A673 (cell line): ENCODE results near the gene HEPHL1.

Experiments used
- CTCF ChIP-seq: fragments of 300-800, 200-600 bp; sonication (generic); conservative IDR thresholded peaks from 2 replicates; pipeline ENCODE4 v1.5.1; 2017; ENCODE audit warnings: low read depth, mild to moderate bottlenecking, antibody characterized with exemption, low read length, moderate library complexity, mixed read lengths
- EZH2 ChIP-seq: fragments of 200-600 bp; sonication (generic); IDR thresholded peaks from 2 replicates; pipeline ENCODE4 v1.6.1; 2017; ENCODE audit warnings: borderline replicate concordance, low read depth, mild to moderate bottlenecking, mixed read lengths, antibody characterized with exemption, low read length; ENCODE audit not compliant: poor library complexity, severe bottlenecking

GRCh38 chr11:94046796-94047195 is 25.6 kb downstream of the HEPHL1 start:
- no peak for TF ChIP-seq EZH2
- no peak for TF ChIP-seq CTCF
